K562 (cell line): ENCODE measurements around the gene COX6B2.

Source experiments
- JUND ChIP-seq, 2 experiments: IDR thresholded peaks; 2 replicates in 1 of 2; 3 replicates in 1 of 2; pipeline ENCODE4 v1.6.1; 2011; ENCODE audit warnings: borderline replicate concordance in 2 of 2, low read depth in 2 of 2, low read length in 2 of 2, improper control_type of control experiment in 1 of 2, missing biosample characterization in 1 of 2, missing genetic modification characterization in 1 of 2, missing genetic modification reagents in 1 of 2
- LARP7 ChIP-seq: fragments of 450-650 bp; IDR thresholded peaks from 2 replicates; pipeline ENCODE4 v1.6.1; 2016
- POLR2AphosphoS5 ChIP-seq: IDR thresholded peaks from 2 replicates; pipeline ENCODE4 v1.6.1; 2011; ENCODE audit warnings: mild to moderate bottlenecking, low read depth, low read length, moderate library complexity; ENCODE audit not compliant: control insufficient read depth, insufficient read depth
- SP2 ChIP-seq: IDR thresholded peaks from 2 replicates; pipeline ENCODE4 v1.6.1; 2011; ENCODE audit warnings: mild to moderate bottlenecking, low read depth, low read length, moderate library complexity; ENCODE audit not compliant: poor library complexity, severe bottlenecking; ENCODE audit errors: extremely low read depth
- TF ChIP-seq, protein P1 (sequence below), 3 experiments: IDR thresholded peaks in 2 of 3; conservative IDR thresholded peaks in 1 of 3; 2 replicates each; pipeline ENCODE4 v1.5.1; 2011 to 2012; ENCODE audit warnings: low read length in 3 of 3, mild to moderate bottlenecking in 3 of 3, control low read depth in 2 of 3, improper control_type of control experiment in 1 of 3, inconsistent platforms in 1 of 3, low read depth in 1 of 3, mixed read lengths in 1 of 3, moderate library complexity in 1 of 3; ENCODE audit not compliant: insufficient read depth in 2 of 3

DNA sequence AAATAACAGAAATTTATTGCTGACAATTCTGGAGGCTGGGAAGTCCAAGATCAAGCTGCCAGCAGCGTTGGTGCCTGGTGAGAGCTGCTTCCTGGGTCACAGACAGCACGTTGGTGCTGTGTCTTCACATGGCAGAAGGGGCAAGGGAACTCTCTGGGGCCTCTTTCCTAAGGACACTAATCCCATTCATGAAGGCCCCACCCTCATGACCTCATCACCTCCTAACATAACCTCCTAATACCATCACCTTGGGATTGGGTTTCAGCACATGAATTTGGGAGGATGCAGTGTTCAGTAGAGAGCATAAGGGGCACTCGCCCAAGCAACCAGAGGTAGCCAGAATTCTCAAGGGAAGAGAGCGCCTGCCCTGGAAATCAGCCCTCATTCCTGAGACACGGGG is 45.1 kb downstream of the COX6B2 start:
- no peak for TF ChIP-seq SP2
- TF ChIP-seq, protein P1, sequence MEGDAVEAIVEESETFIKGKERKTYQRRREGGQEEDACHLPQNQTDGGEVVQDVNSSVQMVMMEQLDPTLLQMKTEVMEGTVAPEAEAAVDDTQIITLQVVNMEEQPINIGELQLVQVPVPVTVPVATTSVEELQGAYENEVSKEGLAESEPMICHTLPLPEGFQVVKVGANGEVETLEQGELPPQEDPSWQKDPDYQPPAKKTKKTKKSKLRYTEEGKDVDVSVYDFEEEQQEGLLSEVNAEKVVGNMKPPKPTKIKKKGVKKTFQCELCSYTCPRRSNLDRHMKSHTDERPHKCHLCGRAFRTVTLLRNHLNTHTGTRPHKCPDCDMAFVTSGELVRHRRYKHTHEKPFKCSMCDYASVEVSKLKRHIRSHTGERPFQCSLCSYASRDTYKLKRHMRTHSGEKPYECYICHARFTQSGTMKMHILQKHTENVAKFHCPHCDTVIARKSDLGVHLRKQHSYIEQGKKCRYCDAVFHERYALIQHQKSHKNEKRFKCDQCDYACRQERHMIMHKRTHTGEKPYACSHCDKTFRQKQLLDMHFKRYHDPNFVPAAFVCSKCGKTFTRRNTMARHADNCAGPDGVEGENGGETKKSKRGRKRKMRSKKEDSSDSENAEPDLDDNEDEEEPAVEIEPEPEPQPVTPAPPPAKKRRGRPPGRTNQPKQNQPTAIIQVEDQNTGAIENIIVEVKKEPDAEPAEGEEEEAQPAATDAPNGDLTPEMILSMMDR (IDR thresholded peaks at IDR 0.05 in 2 of 3, conservative IDR thresholded peaks at IDR 0.05 in 1 of 3; ENCODE audit: insufficient read depth in 2 of 3, low read depth in 1 of 3, low read length in 3 of 3), result no peak
- no peak for TF ChIP-seq JUND (IDR thresholded peaks at IDR 0.05; ENCODE audit: borderline replicate concordance, low read depth, low read length)
- TF ChIP-seq JUND (tag; IDR thresholded peaks at IDR 0.05; ENCODE audit: borderline replicate concordance, low read depth, low read length), result no peak
- TF ChIP-seq LARP7, result no peak
- no peak for TF ChIP-seq POLR2AphosphoS5
